MM.1S (cell line): Measurements from ENCODE around the gene IQCK.

Experiments used
- DNase-seq: peaks from one replicate; pipeline ENCODE4 v3.0.0-alpha.2; 2015
- H2AFZ ChIP-seq: fragments of 300-600 bp; sonication (generic); 2 replicates; pipeline ENCODE4 v1.6.0; 2016; ENCODE audit warnings: antibody characterized with exemption, low read length
- H3F3A ChIP-seq: fragments of 300-600 bp; sonication (generic); 2 replicates; pipeline ENCODE4 v1.6.1; 2016; ENCODE audit warnings: mild to moderate bottlenecking, antibody characterized with exemption, low read length, moderate library complexity, mixed read lengths; ENCODE audit not compliant: insufficient read depth
- H3K27ac ChIP-seq: fragments of 300-600 bp; sonication (generic); 2 replicates; pipeline ENCODE4 v1.5.1; 2016; ENCODE audit warnings: mild to moderate bottlenecking, low read length
- H3K27me3 ChIP-seq: fragments of 300-600 bp; sonication (generic); replicated peaks from 2 replicates; pipeline ENCODE4 v1.6.0; 2016; ENCODE audit warnings: low read length; ENCODE audit not compliant: insufficient read depth
- H3K36me3 ChIP-seq: fragments of 300-600 bp; sonication (generic); replicated peaks from 2 replicates; pipeline ENCODE4 v1.6.1; 2016; ENCODE audit warnings: mild to moderate bottlenecking, low read length, mixed read lengths; ENCODE audit not compliant: insufficient read depth
- H3K4me1 ChIP-seq: fragments of 300-600 bp; sonication (generic); 2 replicates; pipeline ENCODE4 v1.6.1; 2016; ENCODE audit warnings: low read length, mixed read lengths
- H3K4me2 ChIP-seq: fragments of 300-600 bp; sonication (generic); 2 replicates; pipeline ENCODE4 v1.6.0; 2016; ENCODE audit warnings: low read depth, low read length
- H3K4me3 ChIP-seq: fragments of 300-600 bp; sonication (generic); 2 replicates; pipeline ENCODE4 v1.5.1; 2016; ENCODE audit warnings: low read length, mixed read lengths
- H3K79me2 ChIP-seq: fragments of 300-600 bp; sonication (generic); 2 replicates; pipeline ENCODE4 v1.6.1; 2016; ENCODE audit warnings: mixed run types, low read length, mixed read lengths
- H3K9ac ChIP-seq: fragments of 300-600 bp; sonication (generic); 2 replicates; pipeline ENCODE4 v1.6.1; 2016; ENCODE audit warnings: low read length, mixed read lengths
- H3K9me2 ChIP-seq: fragments of 300-600 bp; sonication (generic); replicated peaks from 2 replicates; pipeline ENCODE4 v1.6.1; 2016; ENCODE audit warnings: mild to moderate bottlenecking, low read length, mixed read lengths; ENCODE audit not compliant: insufficient read depth
- H3K9me3 ChIP-seq: fragments of 300-600 bp; sonication (generic); replicated peaks from 2 replicates; pipeline ENCODE4 v1.6.1; 2016; ENCODE audit warnings: mild to moderate bottlenecking, low read length, mixed read lengths; ENCODE audit not compliant: insufficient read depth
- H4K20me1 ChIP-seq: fragments of 300-600 bp; sonication (generic); 2 replicates; pipeline ENCODE4 v1.6.1; 2016; ENCODE audit warnings: mild to moderate bottlenecking, low read length, moderate library complexity, mixed read lengths; ENCODE audit not compliant: insufficient read depth
- CTCF ChIP-seq: fragments of 300-600 bp; sonication (generic); IDR thresholded peaks from 2 replicates; pipeline ENCODE4 v1.5.1; 2016; ENCODE audit warnings: antibody characterized with exemption, low read length, mixed read lengths
- EZH2 ChIP-seq: fragments of 300-600 bp; sonication (generic); optimal IDR thresholded peaks from 2 replicates; pipeline ENCODE3; 2017; ENCODE audit warnings: low read depth, mild to moderate bottlenecking, antibody characterized with exemption, low read length, mixed read lengths
- EZH2phosphoT487 ChIP-seq: fragments of 300-600 bp; sonication (generic); IDR thresholded peaks from 2 replicates; pipeline ENCODE4 v1.6.1; 2018; ENCODE audit warnings: antibody characterized with exemption, low read length

Gene IQCK

GRCh38 chr16:19831678-19832077 lies 113.6 kb downstream of the IQCK start:
- H3K27me3 ChIP-seq = no peaks in the 10 kb centered on the region
- DNase-seq = no peak
- no peaks in the 10 kb centered on the region for H3K9me2 ChIP-seq
- no peaks in the 10 kb centered on the region for H3K36me3 ChIP-seq
- no peaks in the 10 kb centered on the region for H3F3A ChIP-seq
- H4K20me1 ChIP-seq = no peaks in the 10 kb centered on the region
- H3K4me2 ChIP-seq = no peak overlapping the region
- TF ChIP-seq CTCF = no peak
- no peak for TF ChIP-seq EZH2phosphoT487
- TF ChIP-seq EZH2 = no peak
- no peak overlapping the region for H3K9ac ChIP-seq
- no peaks in the 10 kb centered on the region for H3K4me1 ChIP-seq
- no peak overlapping the region for H2AFZ ChIP-seq
- H3K79me2 ChIP-seq = no peaks in the 10 kb centered on the region
- no peak overlapping the region for H3K27ac ChIP-seq
- no peak overlapping the region for H3K4me3 ChIP-seq
- H3K9me3 ChIP-seq = no peaks in the 10 kb centered on the region

- no peak for DNase-seq
- TF ChIP-seq CTCF = no peak
- TF ChIP-seq EZH2 = no peak
- Histone ChIP-seq H3K27ac (no peak overlapping the region), H3F3A (no peaks in the 10 kb centered on the region), H2AFZ (no peak overlapping the region), H3K36me3 (no peaks in the 10 kb centered on the region), H3K9me3 (no peaks in the 10 kb centered on the region), H4K20me1 (no peaks in the 10 kb centered on the region), H3K9me2 (no peaks in the 10 kb centered on the region), H3K9ac (no peak overlapping the region), H3K79me2 (no peaks in the 10 kb centered on the region), H3K27me3 (no peaks in the 10 kb centered on the region), H3K4me2 (no peak overlapping the region), H3K4me3 (no peak overlapping the region), H3K4me1 (no peaks in the 10 kb centered on the region)
These were observed 115.1 kb downstream of the IQCK start for GRCh38 chr16:19833176-19833575.

GRCh38 chr16:19833581-19833980 lies 115.5 kb downstream of the IQCK start:
- Histone ChIP-seq H3K27me3 (no peaks in the 10 kb centered on the region), H3K36me3 (no peaks in the 10 kb centered on the region), H3K4me2 (no peak overlapping the region), H3K4me3 (no peak overlapping the region), H3K79me2 (no peaks in the 10 kb centered on the region), H4K20me1 (no peaks in the 10 kb centered on the region), H2AFZ (no peak overlapping the region), H3K27ac (no peak overlapping the region), H3K4me1 (no peaks in the 10 kb centered on the region), H3K9ac (no peak overlapping the region), H3F3A (no peaks in the 10 kb centered on the region), H3K9me2 (no peaks in the 10 kb centered on the region), H3K9me3 (no peaks in the 10 kb centered on the region)
- no peak for DNase-seq
- no peak for TF ChIP-seq CTCF

GRCh38 chr16:19835196-19835595 lies 117.1 kb downstream of the IQCK start:
- Histone ChIP-seq H3F3A (no peaks in the 10 kb centered on the region), H3K36me3 (no peaks in the 10 kb centered on the region), H3K27ac (no peak overlapping the region), H3K9me3 (no peaks in the 10 kb centered on the region), H4K20me1 (no peaks in the 10 kb centered on the region), H3K9me2 (no peaks in the 10 kb centered on the region), H3K4me2 (no peak overlapping the region), H3K27me3 (no peaks in the 10 kb centered on the region), H3K9ac (no peak overlapping the region), H3K79me2 (no peaks in the 10 kb centered on the region), H2AFZ (no peak overlapping the region), H3K4me1 (no peaks in the 10 kb centered on the region), H3K4me3 (no peak overlapping the region)
- TF ChIP-seq EZH2phosphoT487 (no peak), CTCF (no peak), EZH2 (no peak)
- DNase-seq = no peak
